Activated naive CD8-positive, alpha-beta T cell treated with anti-CD3 and anti-CD28 coated beads, Interleukin-2, amount 10 ng/mL, durations not matched to agents 7 days and 5 days (primary cell): ENCODE data around the gene ZDHHC11. TPM values are rescaled to one million over a fixed set of nuclear protein-coding genes. Genes with fewer than 3 reads are reported as not detected.
"Not testable (repeated sequence)": the region's sequence is repeated elsewhere in the genome, so short reads cannot be mapped to it uniquely, and the experiment has no call there.

ENCODE experiments used
- ATAC-seq: fragments of 150-1000 bp; cut with Tn5 transposase; one replicate; pipeline ENCODE4 v1.10.0; 2021; ENCODE audit warnings: low read depth, moderate library complexity
- POLR2A ChIA-PET: fragments of 350-600 bp; sonication (Branson Sonifier 250); formaldehyde crosslinking; loops from one replicate; lab custom pipeline; 2021; ENCODE audit warnings: antibody characterized with exemption; lab: Charles Lee
- DNase-seq: peaks from one replicate; pipeline ENCODE4 v3.0.0; 2021
- H3K27ac Mint-ChIP-seq: one replicate; pipeline ENCODE4 v1.8.0; 2022; ENCODE audit warnings: mild to moderate bottlenecking, mixed read lengths
- H3K27me3 Mint-ChIP-seq: one replicate; pipeline ENCODE4 v1.8.0; 2022; ENCODE audit warnings: mild to moderate bottlenecking, moderate library complexity, mixed read lengths
- H3K36me3 Mint-ChIP-seq: one replicate; pipeline ENCODE4 v1.8.0; 2021; ENCODE audit warnings: mild to moderate bottlenecking, mixed read lengths
- H3K4me1 Mint-ChIP-seq: one replicate; pipeline ENCODE4 v1.8.0; 2021; ENCODE audit warnings: mixed read lengths
- H3K4me3 Mint-ChIP-seq: one replicate; pipeline ENCODE4 v1.8.0; 2022; ENCODE audit warnings: mild to moderate bottlenecking, moderate library complexity, mixed read lengths
- H3K9me3 Mint-ChIP-seq: one replicate; pipeline ENCODE4 v1.8.0; 2021; ENCODE audit warnings: mixed read lengths
- total RNA-seq, 2 experiments: library from RNA; stranded (reverse); gene quantifications; one replicate each; pipeline ENCODE4 v1.2.3, GENCODE V29; 2021

The ZDHHC11 gene
- total RNA-seq, 2 experiments from 2014 or later: 10.2 to 12.8 TPM

- POLR2A ChIA-PET, H3K4me1 Mint-ChIP-seq, H3K36me3 Mint-ChIP-seq, H3K27me3 Mint-ChIP-seq, H3K9me3 Mint-ChIP-seq, H3K27ac Mint-ChIP-seq, H3K4me3 Mint-ChIP-seq, DNase-seq, ATAC-seq: not testable (repeated sequence)
Observed at GRCh38 chr5:752532-753115, 98.2 kb downstream of the ZDHHC11 start.

DNA sequence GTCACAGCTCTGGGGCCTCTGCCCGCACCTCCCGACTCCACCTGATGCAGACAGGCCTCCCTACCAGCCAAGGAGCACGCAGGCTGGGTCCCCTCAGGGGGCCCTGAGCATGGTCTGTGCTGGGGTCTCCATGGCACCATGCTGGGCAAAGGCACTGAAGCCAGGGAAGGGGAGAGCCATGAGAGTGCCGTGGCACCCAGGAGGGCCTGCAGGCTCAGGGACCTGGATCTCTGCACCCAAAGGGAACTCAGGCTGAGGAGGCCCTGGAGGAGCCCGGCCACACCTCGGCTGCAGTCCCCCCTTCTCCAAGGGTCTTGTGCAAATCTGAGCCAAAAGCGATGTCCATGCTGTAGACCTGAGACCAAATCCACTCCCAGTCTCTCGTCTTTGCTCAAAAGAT lies 98.8 kb downstream of the ZDHHC11 start:
- POLR2A ChIA-PET, ATAC-seq, H3K4me3 Mint-ChIP-seq, H3K27ac Mint-ChIP-seq, DNase-seq, H3K9me3 Mint-ChIP-seq, H3K27me3 Mint-ChIP-seq, H3K36me3 Mint-ChIP-seq, H3K4me1 Mint-ChIP-seq: not testable (repeated sequence)

DNA sequence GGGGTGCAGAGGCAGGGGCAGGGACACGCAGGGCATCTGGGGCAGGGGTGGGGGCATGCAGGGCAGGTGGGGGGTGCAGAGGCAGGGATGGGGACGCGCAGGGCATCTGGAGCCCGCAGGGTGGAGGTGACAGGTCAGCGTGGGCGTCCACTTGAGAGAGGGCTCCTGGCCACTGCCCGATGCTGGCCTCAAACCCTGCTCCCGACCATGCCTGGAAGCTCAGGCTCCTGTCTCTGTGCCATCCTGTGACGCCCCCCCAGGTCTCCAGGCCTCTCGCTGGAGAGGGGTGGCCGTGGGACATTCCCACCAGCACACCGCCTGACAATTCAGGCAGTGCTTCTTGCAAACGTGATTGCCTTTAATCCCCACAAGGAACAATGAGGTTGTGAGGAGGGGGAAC lies 99.3 kb downstream of the ZDHHC11 start:
- H3K9me3 Mint-ChIP-seq: no peaks in the 10 kb centered on the region
- H3K27me3 Mint-ChIP-seq: no peaks in the 10 kb centered on the region
- POLR2A ChIA-PET: no interaction called here
- no peaks in the 10 kb centered on the region for H3K4me1 Mint-ChIP-seq
- ATAC-seq (no peak), DNase-seq (no peak)
- no peak overlapping the region for H3K4me3 Mint-ChIP-seq
- no peak overlapping the region for H3K27ac Mint-ChIP-seq
- no peaks in the 10 kb centered on the region for H3K36me3 Mint-ChIP-seq

- H3K4me1 Mint-ChIP-seq, H3K27me3 Mint-ChIP-seq, H3K4me3 Mint-ChIP-seq, H3K36me3 Mint-ChIP-seq, H3K27ac Mint-ChIP-seq, DNase-seq, H3K9me3 Mint-ChIP-seq, ATAC-seq, POLR2A ChIA-PET: not testable (repeated sequence)
Observed at GRCh38 chr5:750226-750625, 100.6 kb downstream of the ZDHHC11 start.

- Mint-ChIP-seq H3K36me3 (no peaks in the 10 kb centered on the region), H3K27ac (no peak overlapping the region), H3K4me1 (no peaks in the 10 kb centered on the region), H3K4me3 (no peak overlapping the region), H3K27me3 (no peaks in the 10 kb centered on the region), H3K9me3 (no peaks in the 10 kb centered on the region)
- ATAC-seq (no peak), DNase-seq (no peak)
- POLR2A ChIA-PET: no interaction called here
Observed at GRCh38 chr5:749101-749670, 101.6 kb downstream of the ZDHHC11 start.

GRCh38 chr5:748011-748980 lies 102.5 kb downstream of the ZDHHC11 start:
- H3K27ac Mint-ChIP-seq, DNase-seq, H3K27me3 Mint-ChIP-seq, H3K4me1 Mint-ChIP-seq, POLR2A ChIA-PET, H3K9me3 Mint-ChIP-seq, H3K4me3 Mint-ChIP-seq, ATAC-seq, H3K36me3 Mint-ChIP-seq: not testable (repeated sequence)

GRCh38 chr5:747303-747844 lies 103.4 kb downstream of the ZDHHC11 start:
- H3K27me3 Mint-ChIP-seq, H3K4me3 Mint-ChIP-seq, H3K36me3 Mint-ChIP-seq, DNase-seq, H3K27ac Mint-ChIP-seq, POLR2A ChIA-PET, H3K4me1 Mint-ChIP-seq, H3K9me3 Mint-ChIP-seq, ATAC-seq: not testable (repeated sequence)

GRCh38 chr5:746258-746761 lies 104.5 kb downstream of the ZDHHC11 start:
- Mint-ChIP-seq H3K9me3 (no peaks in the 10 kb centered on the region), H3K4me1 (no peaks in the 10 kb centered on the region), H3K36me3 (no peaks in the 10 kb centered on the region), H3K4me3 (no peak overlapping the region), H3K27me3 (peaks cover 7% of the 10 kb centered on the region), H3K27ac (no peak overlapping the region)
- ATAC-seq: no peak
- POLR2A ChIA-PET: no interaction called here
- DNase-seq: no peak

Other genes starting within 250 kb of the ZDHHC11 start
- gene CEP72, start 238.6 kb downstream of the ZDHHC11 start, total RNA-seq: 10 to 100 TPM; 33.8 to 35.7 TPM
- under 1 TPM; 0.40 to 0.55 TPM for gene TPPP, start 157.6 kb downstream of the ZDHHC11 start, total RNA-seq
- 1 to 10 TPM; 2.0 to 2.4 TPM for gene ZDHHC11B, start 66.3 kb downstream of the ZDHHC11 start, total RNA-seq
- 10 to 100 TPM; 63.5 to 65.6 TPM for gene BRD9, start 41.8 kb upstream of the ZDHHC11 start, total RNA-seq
- 10 to 100 TPM; 18.3 to 20.9 TPM for gene TRIP13, start 41.9 kb upstream of the ZDHHC11 start, total RNA-seq
- gene NKD2, start 157.8 kb upstream of the ZDHHC11 start, total RNA-seq: under 1 TPM; 0.23 to 0.36 TPM